OCI-M2 (cell line): Measurements from ENCODE around the gene B3GALT6.

Source experiments
- DNase-seq: peaks from one replicate; lab custom pipeline; 2025; ENCODE audit not compliant: unreplicated experiment; lab: John Stamatoyannopoulos, UW

Gene B3GALT6

DNA sequence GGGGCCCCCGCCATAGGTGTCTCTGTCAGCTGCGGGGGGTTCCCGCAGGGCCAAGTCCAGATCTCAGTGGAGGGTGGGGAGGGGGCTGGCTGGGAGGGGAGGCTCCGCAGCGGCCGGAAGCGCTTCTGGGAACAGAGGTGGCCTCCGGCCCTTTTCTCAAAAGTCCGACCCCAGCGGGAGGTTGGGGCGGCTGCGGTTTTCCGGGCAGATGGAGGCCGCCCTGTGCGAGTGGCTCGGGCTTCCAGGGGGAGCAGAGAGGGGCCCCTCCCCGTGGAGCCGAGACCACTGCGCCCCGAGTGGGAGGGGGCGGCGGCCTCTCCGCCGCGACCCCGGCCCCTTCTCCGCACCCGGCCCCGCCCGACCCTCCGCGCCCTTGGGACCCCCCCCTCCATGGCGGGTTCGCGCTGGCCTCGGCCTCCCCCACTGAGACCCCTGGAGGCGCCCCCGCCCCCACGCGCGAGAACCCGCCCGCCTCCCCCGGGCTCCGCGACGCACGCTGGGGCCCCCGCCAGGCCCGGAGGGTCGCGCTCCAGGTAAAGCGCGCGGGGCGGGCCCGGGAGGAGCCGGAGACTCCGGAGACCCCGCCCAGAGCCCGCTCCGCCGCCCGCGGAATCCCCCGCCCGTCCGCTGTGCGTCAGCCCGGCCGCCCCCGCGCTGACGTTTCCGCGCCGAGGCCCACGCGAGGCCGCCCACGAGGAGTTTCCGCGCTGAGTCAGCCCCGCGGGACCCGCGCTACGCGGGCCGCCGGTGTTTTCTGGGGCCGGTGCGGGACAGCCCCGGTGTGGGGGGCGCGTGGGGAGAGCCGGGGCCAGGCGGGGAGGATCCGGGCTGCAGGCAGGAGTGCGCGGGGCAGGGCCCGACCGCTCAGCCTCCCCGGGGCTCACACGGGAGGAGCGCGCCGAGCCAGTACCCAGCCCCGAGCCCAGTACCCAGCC, 30.9 kb upstream of the B3GALT6 start:
- DNase-seq: no peak

GRCh38 chr1:1202831-1203560, 29.0 kb upstream of the B3GALT6 start:
- no peak for DNase-seq

DNA sequence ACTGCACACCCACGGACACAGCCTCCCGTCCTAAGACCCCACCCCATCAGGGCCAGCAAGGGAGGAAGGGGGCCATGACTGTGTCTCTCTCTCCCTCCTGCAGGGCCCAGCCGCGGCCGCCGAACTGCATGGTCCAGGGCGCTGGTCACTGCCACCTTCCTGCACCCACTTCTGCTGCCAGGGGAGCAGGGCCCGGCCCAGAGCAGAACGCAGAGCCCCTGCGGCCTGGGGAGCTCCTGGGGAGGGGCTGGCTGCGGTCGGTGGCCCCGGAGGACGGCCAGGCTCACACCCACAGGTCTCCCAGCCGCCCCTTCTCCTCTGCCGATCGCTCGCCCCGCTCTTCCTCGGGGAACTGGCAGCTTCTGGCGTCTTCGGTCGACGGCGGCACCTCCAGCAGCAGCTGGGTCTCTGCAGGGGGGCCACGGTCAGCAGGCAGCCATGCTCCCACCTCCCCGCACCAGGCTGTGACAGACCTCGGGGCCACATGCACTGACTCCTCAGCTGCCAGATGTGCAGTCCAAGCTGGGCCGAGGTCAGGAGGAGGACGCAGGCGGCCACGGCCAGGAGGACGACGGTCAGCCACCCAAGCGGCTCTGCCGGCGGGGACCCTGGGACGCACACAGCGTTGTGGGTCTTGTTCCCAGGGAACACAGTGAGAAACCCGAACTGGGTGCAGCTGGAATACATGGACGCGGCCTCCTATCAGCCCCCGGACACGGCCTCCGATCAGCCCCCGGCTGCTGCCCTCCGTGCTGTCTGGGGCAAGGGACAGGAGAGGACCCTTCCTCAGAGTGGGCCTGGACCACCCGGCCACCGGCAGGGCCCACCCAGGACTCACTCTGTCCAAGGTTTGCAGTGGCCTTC, 28.2 kb upstream of the B3GALT6 start:
- DNase-seq: no peak

- DNase-seq: no peak
Observed at GRCh38 chr1:1204425-1204920, 27.6 kb upstream of the B3GALT6 start.

GRCh38 chr1:1204998-1205768, 26.9 kb upstream of the B3GALT6 start:
- DNase-seq: no peak

DNA sequence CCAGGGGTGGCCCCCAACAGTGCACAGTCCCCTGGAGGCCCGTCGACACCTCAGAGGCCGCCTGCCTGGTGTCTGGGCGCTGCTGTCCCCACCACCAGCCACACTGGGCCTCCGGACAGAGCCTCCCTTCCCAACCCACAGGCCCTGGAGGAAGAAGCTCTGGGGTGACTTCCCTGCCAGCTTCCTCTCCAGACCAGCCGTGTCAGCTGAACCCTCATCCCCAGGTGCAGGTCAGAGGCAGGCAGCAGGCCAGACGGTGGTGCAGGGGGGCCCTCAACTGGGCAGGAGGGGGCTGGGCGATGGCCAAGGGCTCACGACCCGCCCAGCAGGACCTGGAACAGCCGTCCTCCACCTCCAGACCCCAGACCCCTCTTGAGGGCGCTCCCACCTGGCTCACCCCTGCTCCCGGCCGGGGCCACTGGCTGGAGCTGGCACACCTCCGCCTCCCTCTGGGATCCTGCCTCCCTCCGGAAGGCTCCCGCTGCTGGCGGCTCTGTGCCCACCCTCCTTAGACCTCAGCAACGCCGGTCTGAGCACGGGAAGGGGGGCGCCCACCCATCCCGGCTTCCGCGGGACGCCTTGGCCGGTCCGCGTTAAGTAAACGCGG, 26.2 kb upstream of the B3GALT6 start:
- DNase-seq: no peak

GRCh38 chr1:1206376-1206965, 25.6 kb upstream of the B3GALT6 start, which contains the start of gene TNFRSF18:
TNFRSF18 (minus strand) TSS chr1:1206592; CDS start chr1:1206571, 21 bp downstream.
- no peak for DNase-seq

- no peak for DNase-seq
Observed at GRCh38 chr1:1206966-1207531, 25.0 kb upstream of the B3GALT6 start.

GRCh38 chr1:1207571-1207892, 24.5 kb upstream of the B3GALT6 start:
- DNase-seq: no peak

DNA sequence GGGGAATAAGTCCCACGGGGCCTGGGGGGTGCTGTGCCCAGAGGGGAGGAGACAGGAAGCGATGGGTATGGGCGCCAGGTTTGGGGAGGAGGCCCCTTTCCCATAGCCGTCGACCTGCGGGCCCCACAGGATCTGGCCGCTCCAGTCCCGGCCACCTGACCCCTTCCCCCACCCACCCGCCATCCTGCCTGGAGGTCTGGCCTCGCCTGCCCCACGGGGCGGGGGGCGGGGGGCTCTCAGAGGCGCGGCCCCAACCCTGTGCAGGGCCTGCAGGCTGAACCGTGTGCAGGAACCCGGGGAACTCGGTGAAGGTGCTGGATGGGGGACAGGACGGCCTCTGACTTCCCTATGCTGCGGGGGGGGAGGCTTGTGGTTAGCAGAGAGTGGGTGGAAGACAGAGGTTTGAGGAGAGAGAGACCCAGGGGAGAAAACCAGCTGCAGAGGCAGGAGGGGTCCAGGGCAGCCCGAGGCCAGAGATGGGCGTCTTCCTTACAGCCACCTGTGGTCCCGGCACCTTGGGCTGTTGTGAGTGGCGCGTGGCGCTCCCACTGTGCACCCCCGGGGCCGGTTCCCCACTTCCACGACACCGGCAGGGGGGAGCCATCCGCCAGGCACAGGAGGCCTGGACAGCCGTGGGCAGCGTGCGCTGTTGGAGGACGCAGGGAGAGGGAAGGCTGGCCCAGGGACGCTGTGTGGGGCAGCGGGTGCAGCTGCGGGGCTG, 23.2 kb upstream of the B3GALT6 start:
- no peak for DNase-seq

DNA sequence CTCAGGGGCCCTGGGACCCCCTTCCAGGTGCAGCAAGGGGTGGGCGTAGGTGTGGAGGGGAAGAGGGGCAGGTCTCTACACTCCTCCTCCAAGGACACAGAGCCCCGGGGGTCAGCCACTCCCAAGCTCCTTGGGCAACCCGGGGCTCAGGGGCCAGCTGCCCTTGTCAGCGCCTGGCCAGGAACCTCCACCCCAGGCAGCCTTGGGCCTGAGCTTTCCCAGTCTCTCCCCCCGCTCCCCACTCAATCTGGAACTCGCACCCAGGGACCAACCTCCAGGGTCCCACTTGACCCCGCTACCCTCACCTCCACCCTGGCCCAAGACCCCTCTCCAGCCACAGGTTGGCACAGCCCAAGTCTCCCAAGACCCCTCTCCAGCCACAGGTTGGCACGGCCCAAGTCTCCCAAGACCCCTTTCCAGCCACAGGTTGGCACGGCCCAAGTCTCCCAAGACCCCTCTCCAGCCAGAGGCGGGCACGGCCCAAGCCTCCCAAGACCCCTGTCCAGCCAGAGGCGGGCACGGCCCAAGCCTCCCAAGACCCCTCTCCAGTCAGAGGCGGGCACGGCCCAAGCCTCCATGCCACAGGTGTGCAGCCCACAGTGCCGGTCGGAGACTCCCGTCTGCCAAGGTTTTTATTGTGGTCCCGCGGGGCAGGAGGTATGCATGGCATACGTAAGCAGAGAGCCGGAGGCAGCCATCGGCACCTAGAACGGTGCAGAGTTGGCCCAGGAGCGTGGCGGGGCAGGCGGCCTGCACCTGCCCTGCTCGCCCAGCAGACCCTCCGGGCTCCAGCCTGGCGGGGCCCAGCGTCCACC, 21.1 kb upstream of the B3GALT6 start:
- DNase-seq: no peak

- DNase-seq: no peak
Observed at GRCh38 chr1:1211541-1212441, 20.2 kb upstream of the B3GALT6 start.

DNA sequence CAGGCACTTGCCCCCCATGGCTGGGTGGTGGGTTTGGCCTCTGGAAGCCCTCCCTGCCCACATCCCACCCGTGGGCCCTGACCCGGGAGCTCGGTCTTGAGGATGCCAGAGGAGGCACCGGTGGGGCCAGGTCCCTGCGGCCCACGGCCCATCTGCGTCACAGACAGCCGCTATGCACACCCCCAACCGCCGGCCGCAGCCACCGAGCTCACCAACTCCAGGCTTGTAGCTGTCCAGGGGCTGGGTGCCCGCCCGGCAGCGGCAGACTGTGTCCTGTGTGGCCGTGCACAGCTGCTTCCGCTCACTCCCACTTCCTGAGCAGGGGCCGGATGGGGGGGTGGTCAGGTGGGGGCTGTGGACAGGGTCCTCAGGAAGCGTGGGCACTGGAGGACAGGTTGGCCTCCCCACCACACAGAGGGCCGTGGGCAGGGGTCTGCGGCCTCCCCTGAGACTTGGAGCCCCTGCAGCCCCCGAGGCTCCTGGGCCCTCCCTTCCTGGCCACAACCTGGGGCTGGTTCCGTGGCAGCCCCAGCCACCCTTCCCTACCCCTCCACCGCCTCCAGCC, 19.2 kb upstream of the B3GALT6 start:
- DNase-seq: no peak

- DNase-seq: no peak
Observed at GRCh38 chr1:1213345-1214265, 18.4 kb upstream of the B3GALT6 start, which contains the start of gene TNFRSF4. TNFRSF4 (minus strand) TSS chr1:1214153; CDS start chr1:1214127, 26 bp downstream.

GRCh38 chr1:1215080-1215676, 16.9 kb upstream of the B3GALT6 start:
- DNase-seq: no peak
